Suppressor macrophage treated with lipopolysaccharide for 4 hours (primary cell): ENCODE results near the gene AKR1A1.
"Not testable (repeated sequence)": the region's sequence is repeated elsewhere in the genome, so short reads cannot be mapped to it uniquely, and the experiment has no call there.

ENCODE experiments used
- DNase-seq: peaks from one replicate; pipeline ENCODE4 v3.0.0-alpha.2; 2020

AKR1A1 gene

DNA sequence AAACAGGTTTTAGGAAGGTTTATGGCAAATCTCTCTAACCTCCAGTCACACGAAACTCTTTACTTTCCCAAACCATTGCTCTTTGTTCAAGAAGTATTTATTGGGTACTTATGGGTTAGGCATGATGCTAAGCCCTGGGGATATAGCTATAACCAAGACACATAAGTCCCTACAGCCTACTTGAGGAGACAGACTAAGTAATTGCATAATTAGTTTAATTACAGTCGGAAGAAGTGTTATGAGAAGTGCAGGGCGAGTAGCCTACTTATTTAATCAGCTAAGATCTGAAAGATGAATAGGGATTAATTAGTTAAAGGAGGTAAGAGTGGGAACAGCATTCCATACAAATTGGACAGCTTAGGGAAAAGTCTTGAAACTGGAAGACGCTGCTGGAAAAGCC lies 20.0 kb downstream of the AKR1A1 start:
- DNase-seq, result no peak

GRCh38 chr1:45573231-45573804 lies 22.7 kb downstream of the AKR1A1 start:
- no peak for DNase-seq

DNA sequence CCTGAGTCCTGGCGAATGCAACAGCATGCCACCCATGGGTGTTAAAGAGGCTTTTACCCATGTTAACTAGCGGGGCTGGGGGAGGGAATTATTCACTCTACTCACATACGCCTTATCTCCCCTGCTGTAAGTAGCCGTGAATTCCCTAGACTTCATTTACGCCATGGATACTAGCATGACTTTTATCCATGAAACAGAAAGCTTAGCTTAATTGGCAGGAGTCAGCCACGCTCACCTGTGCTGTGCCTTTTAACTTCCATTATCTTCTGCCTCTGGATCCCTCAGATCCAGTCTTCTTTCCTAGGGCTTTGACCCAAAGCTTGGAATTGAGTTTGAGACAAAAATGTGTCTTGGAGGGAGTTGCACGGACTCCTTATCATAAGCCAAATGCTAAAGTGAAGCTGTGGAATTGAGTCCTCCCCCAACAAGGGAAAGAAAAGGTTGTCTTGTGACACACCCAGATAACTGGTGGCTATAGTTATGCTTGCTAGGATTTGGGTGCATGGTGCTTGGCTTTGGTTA lies 23.5 kb downstream of the AKR1A1 start:
- DNase-seq, result no peak

GRCh38 chr1:45583264-45583665 lies 32.6 kb downstream of the AKR1A1 start:
- peak; percentile 97 for DNase-seq

- DNase-seq, result peak; percentile 89
Observed at GRCh38 chr1:45583666-45584350, 33.2 kb downstream of the AKR1A1 start, which contains the start of gene NASP. Gene NASP, plus strand, starts transcription at chr1:45584041. Its CDS starts 106 bp downstream, at chr1:45584147.

DNA sequence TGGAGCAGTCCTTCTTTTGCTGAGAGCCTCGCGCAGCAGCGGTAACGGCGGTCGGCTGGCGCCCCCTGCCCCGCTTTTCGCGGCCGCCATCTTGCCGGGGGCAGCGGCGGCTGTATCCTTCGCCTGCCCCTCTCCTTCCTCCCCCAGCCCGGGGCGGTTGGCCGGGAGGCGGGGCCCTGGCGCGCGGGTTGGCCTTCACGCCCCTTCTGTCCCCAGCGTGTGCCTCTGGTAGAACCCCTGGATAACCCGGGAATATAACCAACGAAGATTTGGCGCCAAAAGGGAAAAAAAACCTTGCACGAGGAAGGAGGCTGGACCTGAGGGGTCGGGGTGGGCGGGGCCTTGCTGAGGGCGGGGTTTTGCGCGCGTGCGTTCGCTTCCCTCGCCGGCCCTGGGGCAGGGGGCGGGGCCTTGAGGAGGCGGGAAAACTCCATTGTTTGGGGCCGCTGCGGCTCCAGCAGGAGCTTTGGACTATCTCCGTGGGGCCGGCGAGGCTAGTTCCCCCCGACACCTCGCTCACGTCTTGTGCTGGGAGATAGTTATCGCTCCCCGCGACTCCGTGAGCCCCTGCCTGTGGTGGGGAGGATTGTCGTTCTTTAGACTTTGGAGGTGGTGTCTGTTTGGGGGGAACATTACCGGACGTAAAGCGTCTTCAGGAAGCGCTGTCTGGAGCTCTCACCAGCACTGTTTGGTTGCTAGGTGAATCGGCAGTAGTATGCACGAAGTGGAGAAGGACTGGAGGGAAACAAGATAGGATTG lies 33.9 kb downstream of the AKR1A1 start:
- DNase-seq, result peak; percentile 94

DNA sequence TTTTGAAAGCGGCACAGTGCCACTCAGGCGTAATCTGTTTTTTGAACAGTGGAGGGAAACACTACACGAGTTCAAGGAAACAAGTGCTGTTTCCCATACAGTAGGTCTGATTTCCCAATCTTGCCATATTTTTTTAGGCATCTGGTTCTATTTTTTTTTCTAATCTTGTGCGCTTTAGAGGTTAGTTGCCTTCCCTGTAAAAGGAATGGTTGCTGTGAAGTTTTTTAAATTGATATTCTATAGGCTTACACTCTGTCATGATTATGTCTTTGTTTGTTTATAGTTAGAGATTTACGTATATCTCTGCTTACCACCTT lies 34.4 kb downstream of the AKR1A1 start:
- peak; percentile 28 for DNase-seq

DNA sequence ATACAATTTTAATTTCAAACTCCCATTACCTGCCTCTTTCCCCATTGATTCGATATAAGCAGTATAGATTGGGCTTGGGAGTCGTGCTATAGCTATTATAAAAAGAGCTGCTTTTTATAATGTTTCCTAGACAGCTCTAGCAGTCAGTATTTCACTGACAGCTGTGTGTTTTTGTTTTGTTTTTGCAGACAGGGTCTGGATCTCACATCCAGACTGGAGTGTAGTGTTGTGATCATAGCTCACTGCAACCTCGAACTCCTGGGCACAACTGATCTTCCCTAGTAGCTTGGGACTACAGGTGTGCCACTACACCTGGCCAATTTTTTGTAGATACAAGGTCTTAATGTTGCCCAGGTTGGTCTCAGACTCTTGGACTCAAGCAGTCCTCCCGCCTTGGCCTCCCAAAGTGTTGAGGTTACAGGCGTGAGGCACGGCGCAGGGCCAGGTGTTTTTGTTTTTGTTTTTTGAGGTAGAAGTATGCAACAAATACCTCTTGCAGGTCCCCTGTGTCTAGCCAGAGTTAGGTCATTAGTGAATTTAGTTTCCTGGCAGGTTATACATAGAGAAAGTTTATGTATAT lies 35.0 kb downstream of the AKR1A1 start:
- DNase-seq, result no peak

DNA sequence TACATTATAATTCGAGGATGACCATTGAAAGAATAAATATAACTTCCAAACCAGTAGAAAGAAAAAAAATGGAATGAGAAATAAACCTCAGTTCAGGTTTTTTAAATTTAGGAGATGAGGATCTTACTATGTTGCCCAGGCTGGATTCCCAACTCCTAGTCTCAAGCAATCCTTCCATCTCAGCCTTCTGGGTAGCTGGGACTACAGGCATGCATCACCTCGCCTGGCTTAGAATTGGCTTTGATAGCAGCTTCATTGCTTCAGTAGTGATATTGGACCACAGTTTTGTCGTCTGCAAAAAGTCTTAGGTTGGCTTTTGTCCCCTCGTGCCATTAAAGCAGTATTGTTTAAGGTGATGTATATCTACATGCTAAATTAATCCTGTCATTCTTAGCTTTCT lies 36.1 kb downstream of the AKR1A1 start:
- no peak for DNase-seq

DNA sequence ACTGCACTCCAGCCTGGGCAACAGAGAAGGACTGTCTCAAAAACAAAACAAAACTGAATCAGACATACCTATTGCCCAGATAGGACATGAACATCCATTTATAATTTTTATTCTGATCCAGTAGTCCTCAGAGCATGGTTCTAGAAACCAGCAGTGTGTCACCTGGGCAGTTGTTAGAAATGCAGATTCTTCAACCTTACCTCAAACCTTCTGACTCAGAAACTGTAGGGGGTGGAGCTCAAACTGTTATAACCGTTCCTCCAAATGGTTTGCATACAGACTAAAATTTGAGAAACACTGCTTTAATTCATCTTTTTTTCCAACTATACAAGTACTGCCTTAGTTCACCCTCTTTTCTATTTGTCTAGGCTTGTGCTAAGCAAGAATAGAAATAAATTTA lies 39.2 kb downstream of the AKR1A1 start:
- no peak for DNase-seq

- DNase-seq, result no peak
Observed at GRCh38 chr1:45594412-45594811, 43.8 kb downstream of the AKR1A1 start.

DNA sequence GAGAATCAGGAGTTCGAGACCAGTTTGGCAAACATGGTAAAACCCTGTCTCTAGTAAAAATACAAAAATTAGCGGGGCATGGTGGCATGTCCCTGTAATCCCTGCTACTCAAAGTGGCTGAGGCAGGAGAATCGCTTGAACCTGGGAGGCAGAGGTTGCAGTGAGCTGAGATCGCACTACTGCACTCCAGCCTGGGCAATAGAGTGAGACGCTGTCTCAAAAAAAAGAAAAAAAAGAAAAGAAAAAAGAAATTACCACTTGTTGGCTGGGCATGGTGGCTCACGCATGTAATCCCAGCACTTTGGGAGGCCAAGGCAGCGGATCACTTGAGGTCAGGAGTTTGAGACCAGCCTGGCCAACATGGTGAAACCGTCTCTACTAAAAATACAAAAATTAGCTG lies 46.1 kb downstream of the AKR1A1 start:
- DNase-seq, result not testable (repeated sequence)

DNA sequence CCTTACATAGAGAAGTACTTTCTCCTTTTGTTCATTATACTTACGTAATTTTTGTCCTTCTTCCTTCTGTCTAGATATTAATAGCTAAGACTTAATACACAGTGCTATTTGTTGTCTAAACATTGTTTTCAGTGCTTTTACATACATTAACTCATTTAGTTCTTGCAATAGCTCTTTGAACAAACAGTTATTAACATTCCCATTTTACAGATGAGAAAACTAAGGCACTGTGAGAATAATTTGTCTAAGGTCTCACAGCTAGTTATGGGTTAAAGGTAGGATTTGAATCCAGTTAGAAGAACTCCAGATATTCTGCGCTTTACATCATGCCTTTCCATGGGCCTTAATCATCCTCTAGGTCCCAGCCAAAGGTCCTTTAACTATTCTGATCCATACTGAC lies 53.6 kb downstream of the AKR1A1 start:
- DNase-seq, result no peak

- peak; percentile 66 for DNase-seq
Observed at GRCh38 chr1:45607404-45608074, 56.9 kb downstream of the AKR1A1 start.

GRCh38 chr1:45608175-45609156 lies 57.8 kb downstream of the AKR1A1 start:
- peak; percentile 63 for DNase-seq

- DNase-seq, result no peak
Observed at GRCh38 chr1:45610589-45611226, 60.1 kb downstream of the AKR1A1 start.

- DNase-seq, result no peak
Observed at GRCh38 chr1:45612941-45613579, 62.4 kb downstream of the AKR1A1 start.

DNA sequence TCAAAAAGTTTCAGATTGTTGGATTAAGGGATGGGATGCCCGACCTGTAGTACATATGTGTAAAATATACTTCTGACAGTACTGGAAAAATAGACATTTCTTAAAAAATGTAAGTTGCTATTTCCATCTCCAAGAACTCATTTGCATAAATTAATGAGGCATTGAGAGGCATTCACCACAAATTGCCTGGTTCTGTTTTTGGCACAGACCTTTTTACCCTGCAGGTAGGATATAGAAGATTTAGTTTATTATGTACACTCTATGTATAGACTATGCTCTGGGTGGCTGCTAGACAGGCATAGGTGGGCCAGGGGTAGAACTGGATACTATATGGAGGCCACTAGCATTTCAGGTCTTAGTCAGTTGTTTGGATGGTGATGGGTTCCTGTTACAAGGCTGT lies 65.3 kb downstream of the AKR1A1 start:
- DNase-seq, result no peak

DNA sequence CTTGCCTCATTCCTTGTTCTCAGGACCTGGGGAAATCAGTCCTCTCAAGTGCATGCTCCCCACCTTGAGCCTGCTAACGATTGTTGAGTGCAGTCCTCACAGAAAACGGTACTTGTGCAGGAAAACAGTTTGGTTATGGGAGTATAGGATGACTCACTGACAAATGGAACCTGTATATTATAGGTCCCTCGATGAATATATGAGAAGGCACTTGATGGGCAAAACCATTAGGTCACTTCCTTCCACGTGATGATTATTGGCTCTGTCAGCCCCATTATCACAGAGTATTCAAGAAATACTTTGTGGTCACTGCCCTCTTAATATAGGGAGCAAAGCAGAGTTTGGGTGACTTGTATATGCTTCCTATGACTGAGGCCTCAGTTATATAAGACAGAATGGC lies 67.0 kb downstream of the AKR1A1 start:
- DNase-seq, result no peak

GRCh38 chr1:45619149-45619921 lies 68.7 kb downstream of the AKR1A1 start:
- no peak for DNase-seq
